Psoas muscle (tissue), 8 donors: ENCODE measurements around the gene NXT1. TPM values are rescaled to one million over a fixed set of nuclear protein-coding genes. Genes with fewer than 3 reads are reported as not detected.

Experiments used
- ATAC-seq, 4 donors: fragments of 200-7000 bp; cut with Tn5 transposase; one replicate each; pipeline ENCODE4 v1.9.1; 2020; ENCODE audit warnings: moderate library complexity in 3 of 4, mild to moderate bottlenecking in 2 of 4
- DNase-seq, 2 donors: peaks; one replicate each; pipeline ENCODE4 v3.0.0-alpha.2; 2020
- H3K27ac ChIP-seq: fragments of 200-600 bp; one replicate; pipeline ENCODE4 v1.8.0; 2022
- H3K27me3 ChIP-seq, 3 donors: fragments of 200-600 bp in 1 of 3; one replicate each; pipeline versions ENCODE4 v1.6.1 to v1.8.0; 2013 to 2022; ENCODE audit warnings: low read length in 2 of 3, mild to moderate bottlenecking in 2 of 3, moderate library complexity in 1 of 3; ENCODE audit not compliant: insufficient read depth in 3 of 3
- H3K36me3 ChIP-seq, 2 donors: fragments of 200-600 bp in 1 of 2; one replicate each; pipeline versions ENCODE4 v1.6.1 to v1.8.0; 2013 to 2022; ENCODE audit warnings: low read depth in 1 of 2, mild to moderate bottlenecking in 1 of 2, moderate library complexity in 1 of 2; ENCODE audit not compliant: insufficient read depth in 1 of 2
- H3K4me1 ChIP-seq: fragments of 200-600 bp; one replicate; pipeline ENCODE4 v1.8.0; 2022
- H3K4me3 ChIP-seq: fragments of 200-600 bp; one replicate; pipeline ENCODE4 v1.8.0; 2022; ENCODE audit warnings: mild to moderate bottlenecking
- H3K9me3 ChIP-seq: fragments of 200-600 bp; one replicate; pipeline ENCODE4 v1.8.0; 2022
- CTCF ChIP-seq: fragments of 200-600 bp; IDR thresholded peaks from one replicate; pipeline ENCODE4 v1.8.0; 2022; ENCODE audit warnings: antibody characterized with exemption
- WGBS, 3 donors: extraction: QIAGEN DNeasy Blood & Tissue Kit; methylation state at CpG; one replicate each; pipeline versions ENCODE4 v1.1.6 to v1.1.7; 2013; 5-methylcytosine and 5-hydroxymethylcytosine counted together
- intact Hi-C, 2 donors: fragments of 100-400 bp; cut with DNase I; formaldehyde crosslinking; loops; one replicate each; pipeline versions ENCODE4 v1.11.0 to v1.14.2; 2022
- polyA plus RNA-seq, 3 donors: library from polyadenylated mRNA; stranded (reverse); fragments of 200-250 nt; gene quantifications; one replicate each; pipeline ENCODE4 v1.2.3, GENCODE V29; 2013
- total RNA-seq, 4 donors: library from RNA; stranded (reverse); fragmentation: NEBNext Ultra II Directional in 2 of 4; extraction: Animal tissue kit (Norgen Biotek cat#: 25700) in 2 of 4; gene quantifications; one replicate each; pipeline versions ENCODE4 v1.2.1 to v1.2.4, GENCODE V29; 2021 to 2023
- donor health status: healthy with polysubstance abuse.
- donor health status: DM: no; HTN: no; CAD: no; lungs with moderate emphysema.
- donor health status: Bipolar disorder and iron deficiency.
- donor health status: healthy.
- donor health status: DM: yes; HTN: yes; CAD: no.
- donor health status: DM: no; HTN: no; CAD: no.
- donor health status: DM: no; HTN: no; CAD: no.
- donor health status: DM: yes; HTN: yes; CAD: no.

NXT1 gene
- total and polyA plus RNA-seq, 7 donors: 6.7 to 29.9 (median 11.4) TPM

- no peak for TF ChIP-seq CTCF
- intact Hi-C loops: no loop called here
- H3K36me3 ChIP-seq: peaks cover 4 to 73% of the 10 kb centered on the region in 2 donors
Observed at GRCh38 chr20:23379772-23380171, 29.2 kb downstream of the NXT1 start.

GRCh38 chr20:23381876-23382275, 31.3 kb downstream of the NXT1 start:
- Histone ChIP-seq H3K27ac (no peak overlapping the region), H3K27me3 (no peaks in the 10 kb centered on the region), H3K9me3 (no peaks in the 10 kb centered on the region), H3K4me3 (no peak overlapping the region), H3K36me3 (peaks cover 4 to 65% of the 10 kb centered on the region in 2 donors), H3K4me1 (no peaks in the 10 kb centered on the region)
- DNase-seq: no peak
- intact Hi-C loops: no loop called here
- no peak for ATAC-seq
- TF ChIP-seq CTCF: no peak

More at GRCh38 chr20:23379772-23380171, 29.2 kb downstream of the NXT1 start:
- Histone ChIP-seq H3K27ac (no peak overlapping the region), H3K27me3 (no peaks in the 10 kb centered on the region), H3K4me3 (no peak overlapping the region), H3K4me1 (no peaks in the 10 kb centered on the region), H3K9me3 (no peaks in the 10 kb centered on the region)
- no peak for DNase-seq
- no peak for ATAC-seq

- no peak for DNase-seq
- intact Hi-C loops: no loop called here
- no peaks in the 10 kb centered on the region for H3K27me3 ChIP-seq
- H3K9me3 ChIP-seq: no peaks in the 10 kb centered on the region
- 67 to 75% (median 71%) methylated on average over 6 of the region's 6 CpGs for WGBS, 3 donors
- peaks cover 4 to 45% of the 10 kb centered on the region in 2 donors for H3K36me3 ChIP-seq
- no peak for ATAC-seq
- no peak overlapping the region for H3K4me3 ChIP-seq
- no peak for TF ChIP-seq CTCF
- no peak overlapping the region for H3K27ac ChIP-seq
- peaks cover 4% of the 10 kb centered on the region for H3K4me1 ChIP-seq
Observed at GRCh38 chr20:23386304-23387117, 35.9 kb downstream of the NXT1 start.

GRCh38 chr20:23387118-23387443, 36.5 kb downstream of the NXT1 start:
- Histone ChIP-seq H3K9me3 (no peaks in the 10 kb centered on the region), H3K4me1 (peaks cover 4% of the 10 kb centered on the region), H3K27me3 (no peaks in the 10 kb centered on the region), H3K27ac (no peak overlapping the region), H3K36me3 (peaks cover 4 to 45% of the 10 kb centered on the region in 2 donors), H3K4me3 (no peak overlapping the region)
- 97 to 100% (median 97%) methylated on average over 3 of the region's 3 CpGs for WGBS, 3 donors
- intact Hi-C loops: no loop called here
- TF ChIP-seq CTCF: no peak
- ATAC-seq (no peak), DNase-seq (no peak)
